Suprapubic skin (tissue), 4 donors: ENCODE measurements around the gene SLC11A1. TPM values are rescaled to one million over a fixed set of nuclear protein-coding genes. Genes with fewer than 3 reads are reported as not detected.

Experiments
- DNase-seq, 2 donors: peaks; one replicate each; pipeline ENCODE4 v3.0.0-alpha.2; 2019; ENCODE audit warnings: low spot score in 2 of 2
- H3K27ac ChIP-seq: fragments of 200-600 bp; sonication (generic); one replicate; pipeline ENCODE4 v1.5.1; 2019
- H3K27me3 ChIP-seq: fragments of 200-600 bp; sonication (generic); one replicate; pipeline ENCODE4 v1.5.1; 2019
- H3K36me3 ChIP-seq: fragments of 200-600 bp; sonication (generic); one replicate; pipeline ENCODE4 v1.5.1; 2019
- H3K4me1 ChIP-seq: fragments of 200-600 bp; sonication (generic); one replicate; pipeline ENCODE4 v1.5.1; 2019
- H3K4me3 ChIP-seq: fragments of 200-600 bp; sonication (generic); one replicate; pipeline ENCODE4 v1.5.1; 2019; ENCODE audit warnings: mild to moderate bottlenecking
- H3K9me3 ChIP-seq: fragments of 200-600 bp; sonication (generic); one replicate; pipeline ENCODE4 v1.5.1; 2019
- CTCF ChIP-seq, 2 donors: fragments of 200-600 bp in 1 of 2; fragments of 450-650 bp in 1 of 2; sonication (generic) in 1 of 2; IDR thresholded peaks; one replicate each; pipeline ENCODE4 v1.5.1; 2016 to 2019; ENCODE audit warnings: antibody characterized with exemption in 2 of 2, mild to moderate bottlenecking in 1 of 2, moderate library complexity in 1 of 2
- EP300 ChIP-seq: sonication (generic); formaldehyde crosslinking; IDR thresholded peaks from one replicate; pipeline ENCODE4 v1.6.1; 2017; ENCODE audit warnings: antibody characterized with exemption
- POLR2A ChIP-seq, 2 donors: fragments of 450-650 bp; IDR thresholded peaks; one replicate each; pipeline ENCODE4 v1.6.1; 2017; ENCODE audit warnings: antibody characterized with exemption in 2 of 2, mild to moderate bottlenecking in 2 of 2, moderate library complexity in 2 of 2
- POLR2AphosphoS5 ChIP-seq, 3 donors: sonication (generic); formaldehyde crosslinking; IDR thresholded peaks; one replicate each; pipeline ENCODE4 v1.6.1; 2017; ENCODE audit warnings: antibody characterized with exemption in 3 of 3
- WGBS: methylation state at CpG from one replicate; pipeline ENCODE4 v1.1.5; 2018; 5-methylcytosine and 5-hydroxymethylcytosine counted together
- total RNA-seq, 4 donors: library from RNA; depleted of rRNA; stranded (reverse); fragments of >200 nt; gene quantifications; one replicate each; pipeline ENCODE4 v1.1.0, GENCODE V29; 2016

Gene SLC11A1
- total RNA-seq, 4 donors from 2014 or later = 0.78 to 16.1 (median 7.6) TPM

- Histone ChIP-seq H3K4me1 (peaks cover 14% of the 10 kb centered on the region), H3K27ac (no peak overlapping the region), H3K4me3 (no peak overlapping the region), H3K36me3 (peaks cover 9% of the 10 kb centered on the region), H3K9me3 (no peaks in the 10 kb centered on the region), H3K27me3 (no peaks in the 10 kb centered on the region)
- DNase-seq = no peak
- TF ChIP-seq CTCF (IDR thresholded peaks at IDR 0.05) (no peak), POLR2A (IDR thresholded peaks at IDR 0.05) (no peak), EP300 (no peak), POLR2AphosphoS5 (IDR thresholded peaks at IDR 0.05) (no peak)
- WGBS = 80% methylated on average over 12 of the region's 12 CpGs
These were observed 36.4 kb upstream of the SLC11A1 start for GRCh38 chr2:218345491-218346236.

- Histone ChIP-seq H3K27me3 (no peaks in the 10 kb centered on the region), H3K9me3 (no peaks in the 10 kb centered on the region), H3K36me3 (peaks cover 9% of the 10 kb centered on the region), H3K27ac (no peak overlapping the region), H3K4me3 (no peak overlapping the region), H3K4me1 (peaks cover 14% of the 10 kb centered on the region)
- DNase-seq = no peak
- TF ChIP-seq POLR2A (IDR thresholded peaks at IDR 0.05) = no peak
- no peak for TF ChIP-seq CTCF (IDR thresholded peaks at IDR 0.05)
- WGBS = 83% methylated on average over 5 of the region's 5 CpGs
These were observed 34.9 kb upstream of the SLC11A1 start for GRCh38 chr2:218347172-218347571.

GRCh38 chr2:218354045-218354444, 28.0 kb upstream of the SLC11A1 start:
- WGBS = 93% methylated on average over 14 of the region's 14 CpGs
- H3K4me1 ChIP-seq = peaks cover 9% of the 10 kb centered on the region
- no peak for DNase-seq
- no peak overlapping the region for H3K27ac ChIP-seq
- H3K9me3 ChIP-seq = no peaks in the 10 kb centered on the region
- no peaks in the 10 kb centered on the region for H3K27me3 ChIP-seq
- H3K4me3 ChIP-seq = no peak overlapping the region
- no peaks in the 10 kb centered on the region for H3K36me3 ChIP-seq
- TF ChIP-seq CTCF (IDR thresholded peaks at IDR 0.05) (no peak), POLR2A (IDR thresholded peaks at IDR 0.05) (no peak), EP300 (no peak), POLR2AphosphoS5 (IDR thresholded peaks at IDR 0.05) (no peak)

- H3K9me3 ChIP-seq = no peaks in the 10 kb centered on the region
- H3K4me1 ChIP-seq = peaks cover 9% of the 10 kb centered on the region
- H3K27ac ChIP-seq = no peak overlapping the region
- H3K36me3 ChIP-seq = no peaks in the 10 kb centered on the region
- no peak overlapping the region for H3K4me3 ChIP-seq
- no peaks in the 10 kb centered on the region for H3K27me3 ChIP-seq
- no peak for TF ChIP-seq POLR2A (IDR thresholded peaks at IDR 0.05)
- no peak for DNase-seq
- WGBS = 74% methylated on average over 20 of the region's 20 CpGs
These were observed 27.1 kb upstream of the SLC11A1 start for GRCh38 chr2:218354850-218355443.

- Histone ChIP-seq H3K27me3 (no peaks in the 10 kb centered on the region), H3K36me3 (no peaks in the 10 kb centered on the region), H3K4me3 (no peak overlapping the region), H3K4me1 (peaks cover 9% of the 10 kb centered on the region), H3K9me3 (no peaks in the 10 kb centered on the region), H3K27ac (no peak overlapping the region)
- 66% methylated on average over 17 of the region's 17 CpGs for WGBS
- no peak for DNase-seq
- TF ChIP-seq EP300 = no peak
- no peak for TF ChIP-seq POLR2AphosphoS5 (IDR thresholded peaks at IDR 0.05)
- no peak for TF ChIP-seq CTCF (IDR thresholded peaks at IDR 0.05)
- TF ChIP-seq POLR2A (IDR thresholded peaks at IDR 0.05) = no peak
These were observed 24.6 kb upstream of the SLC11A1 start for GRCh38 chr2:218357236-218358177.
